ENCODE results near the gene GPR107. TPM values are rescaled to one million over a fixed set of nuclear protein-coding genes. Genes with fewer than 3 reads are reported as not detected.

Gene GPR107
- total RNA-seq, 1 donor from 2014 or later, result 22.3 TPM

GRCh38 chr9:130034570-130034969 lies 19.1 kb upstream of the GPR107 start:
- peak overlapping the region; percentile 93 for H3K27ac Mint-ChIP-seq
- H3K4me3 Mint-ChIP-seq (ENCODE audit: low read depth), result peak overlapping the region; percentile 38
- no peak for DNase-seq (ENCODE audit: low spot score)
- H3K27me3 Mint-ChIP-seq (ENCODE audit: low read depth), result no peaks in the 10 kb centered on the region
- H3K4me1 Mint-ChIP-seq (ENCODE audit: low read depth), result peaks cover 75% of the 10 kb centered on the region
- intact Hi-C loops (cut with micrococcal nuclease), result loop anchor here (2.0 to 10.0 kb wide), 3 partner anchors 18 to 1240 kb away; partner anchors contain the start of gene FAM78A
- H3K36me3 Mint-ChIP-seq (ENCODE audit: low read depth), result peaks cover 66% of the 10 kb centered on the region
- H3K9me3 Mint-ChIP-seq, result no peaks in the 10 kb centered on the region

- Mint-ChIP-seq H3K27ac (peak overlapping the region; percentile 93), H3K36me3 (ENCODE audit: low read depth) (peaks cover 74% of the 10 kb centered on the region), H3K4me3 (ENCODE audit: low read depth) (peak overlapping the region; percentile 82), H3K27me3 (ENCODE audit: low read depth) (no peaks in the 10 kb centered on the region), H3K9me3 (no peaks in the 10 kb centered on the region), H3K4me1 (ENCODE audit: low read depth) (peaks cover 67% of the 10 kb centered on the region)
- DNase-seq (ENCODE audit: low spot score), result no peak
- intact Hi-C loops (cut with micrococcal nuclease), result loop anchor here (10.0 kb wide), 1 partner anchor 1239 kb away; the partner anchor contains the start of gene FAM78A
Measured at GRCh38 chr9:130036099-130036498, 17.6 kb upstream of the GPR107 start.

- intact Hi-C loops (cut with micrococcal nuclease), result loop anchor here (2.0 to 10.0 kb wide), 4 partner anchors 47 to 1235 kb away; partner anchors contain the start of genes C9orf78, FAM78A and USP20
- Mint-ChIP-seq H3K9me3 (no peaks in the 10 kb centered on the region), H3K27ac (peak overlapping the region; percentile 93), H3K27me3 (ENCODE audit: low read depth) (no peaks in the 10 kb centered on the region), H3K4me3 (ENCODE audit: low read depth) (peak overlapping the region; percentile 97), H3K36me3 (ENCODE audit: low read depth) (peaks cover 67% of the 10 kb centered on the region), H3K4me1 (ENCODE audit: low read depth) (peaks cover 51% of the 10 kb centered on the region)
- DNase-seq (ENCODE audit: low spot score), result peak; percentile 25
Measured at GRCh38 chr9:130039528-130040147, 14.1 kb upstream of the GPR107 start.

GRCh38 chr9:130040984-130041647 lies 12.6 kb upstream of the GPR107 start:
- Mint-ChIP-seq H3K27me3 (ENCODE audit: low read depth) (no peaks in the 10 kb centered on the region), H3K4me3 (ENCODE audit: low read depth) (peak overlapping the region; percentile 97), H3K9me3 (no peaks in the 10 kb centered on the region), H3K4me1 (ENCODE audit: low read depth) (peaks cover 51% of the 10 kb centered on the region), H3K27ac (peak overlapping the region; percentile 96), H3K36me3 (ENCODE audit: low read depth) (peaks cover 53% of the 10 kb centered on the region)
- intact Hi-C loops (cut with micrococcal nuclease), result loop anchor here (5.0 kb wide), 1 partner anchor 204 kb away; the partner anchor contains the start of genes C9orf78 and USP20
- DNase-seq (ENCODE audit: low spot score), result no peak

- intact Hi-C loops (cut with micrococcal nuclease), result loop anchor here (5.0 kb wide), 1 partner anchor 205 kb away; the partner anchor contains the start of genes C9orf78 and USP20
- H3K4me1 Mint-ChIP-seq (ENCODE audit: low read depth), result peaks cover 47% of the 10 kb centered on the region
- peaks cover 49% of the 10 kb centered on the region for H3K36me3 Mint-ChIP-seq (ENCODE audit: low read depth)
Measured at GRCh38 chr9:130041648-130042405, 11.9 kb upstream of the GPR107 start.

GRCh38 chr9:130042406-130042884 lies 11.3 kb upstream of the GPR107 start:
- H3K27ac Mint-ChIP-seq, result peak overlapping the region; percentile 96
- intact Hi-C loops (cut with micrococcal nuclease), result loop anchor here (5.0 kb wide), 1 partner anchor 205 kb away; the partner anchor contains the start of genes C9orf78 and USP20
- DNase-seq (ENCODE audit: low spot score), result no peak
- peaks cover 43% of the 10 kb centered on the region for H3K4me1 Mint-ChIP-seq (ENCODE audit: low read depth)
- no peaks in the 10 kb centered on the region for H3K9me3 Mint-ChIP-seq
- no peaks in the 10 kb centered on the region for H3K27me3 Mint-ChIP-seq (ENCODE audit: low read depth)
- peak overlapping the region; percentile 97 for H3K4me3 Mint-ChIP-seq (ENCODE audit: low read depth)
- H3K36me3 Mint-ChIP-seq (ENCODE audit: low read depth), result peaks cover 43% of the 10 kb centered on the region

More at GRCh38 chr9:130041648-130042405, 11.9 kb upstream of the GPR107 start:
- H3K27me3 Mint-ChIP-seq (ENCODE audit: low read depth), result no peaks in the 10 kb centered on the region
- peak overlapping the region; percentile 97 for H3K4me3 Mint-ChIP-seq (ENCODE audit: low read depth)
- peak overlapping the region; percentile 96 for H3K27ac Mint-ChIP-seq
- H3K9me3 Mint-ChIP-seq, result no peaks in the 10 kb centered on the region
- no peak for DNase-seq (ENCODE audit: low spot score)

- peak within 1 kb of the TSS; percentile 97 for H3K4me3 Mint-ChIP-seq (ENCODE audit: low read depth)
- peak within 1 kb of the TSS; percentile 96 for H3K27ac Mint-ChIP-seq
- intact Hi-C loops (cut with micrococcal nuclease), result loop anchor here (1.0 to 5.0 kb wide), 3 partner anchors 10 to 206 kb away; partner anchors contain the start of genes C9orf78, GPR107 and USP20
- H3K36me3 Mint-ChIP-seq (ENCODE audit: low read depth), result peaks cover 39% of the 10 kb centered on the region
- no peaks in the 10 kb centered on the region for H3K9me3 Mint-ChIP-seq
- no peaks in the 10 kb centered on the region for H3K27me3 Mint-ChIP-seq (ENCODE audit: low read depth)
- H3K4me1 Mint-ChIP-seq (ENCODE audit: low read depth), result peaks cover 39% of the 10 kb centered on the region
- DNase-seq (ENCODE audit: low spot score), result peak; percentile 80
Measured at GRCh38 chr9:130042885-130043653, 10.6 kb upstream of the GPR107 start, which contains the start of gene FNBP1. Gene FNBP1, minus strand, starts transcription at chr9:130043189. Its CDS starts 214 bp downstream, at chr9:130042975.

- H3K9me3 Mint-ChIP-seq, result no peaks in the 10 kb centered on the region
- peaks cover 35% of the 10 kb centered on the region for H3K4me1 Mint-ChIP-seq (ENCODE audit: low read depth)
Measured at GRCh38 chr9:130043654-130044623, 9.8 kb upstream of the GPR107 start.

GRCh38 chr9:130045725-130046450 lies 7.8 kb upstream of the GPR107 start:
- Mint-ChIP-seq H3K36me3 (ENCODE audit: low read depth) (peaks cover 20% of the 10 kb centered on the region), H3K4me3 (ENCODE audit: low read depth) (peak overlapping the region; percentile 76), H3K27ac (peak overlapping the region; percentile 94), H3K9me3 (no peaks in the 10 kb centered on the region), H3K27me3 (ENCODE audit: low read depth) (no peaks in the 10 kb centered on the region), H3K4me1 (ENCODE audit: low read depth) (peaks cover 35% of the 10 kb centered on the region)
- no peak for DNase-seq (ENCODE audit: low spot score)
- intact Hi-C loops (cut with micrococcal nuclease), result loop anchor here (2.0 kb wide), 1 partner anchor 83 kb away; no protein-coding TSS in a partner anchor

More at GRCh38 chr9:130043654-130044623, 9.8 kb upstream of the GPR107 start:
- intact Hi-C loops (cut with micrococcal nuclease), result loop anchor here (1.0 to 5.0 kb wide), 4 partner anchors 9 to 207 kb away; partner anchors contain the start of genes C9orf78, GPR107 and USP20
- H3K36me3 Mint-ChIP-seq (ENCODE audit: low read depth), result peaks cover 33% of the 10 kb centered on the region
- peak overlapping the region; percentile 95 for H3K4me3 Mint-ChIP-seq (ENCODE audit: low read depth)
- DNase-seq (ENCODE audit: low spot score), result no peak
- H3K27ac Mint-ChIP-seq, result peak overlapping the region; percentile 95
- H3K27me3 Mint-ChIP-seq (ENCODE audit: low read depth), result no peaks in the 10 kb centered on the region

GRCh38 chr9:130049431-130050210 lies 4.1 kb upstream of the GPR107 start:
- intact Hi-C loops (cut with micrococcal nuclease), result no loop called here
- Mint-ChIP-seq H3K9me3 (no peaks in the 10 kb centered on the region), H3K36me3 (ENCODE audit: low read depth) (peaks cover 6% of the 10 kb centered on the region)

More at GRCh38 chr9:130049431-130050210, 4.1 kb upstream of the GPR107 start:
- DNase-seq (ENCODE audit: low spot score), result no peak
- Mint-ChIP-seq H3K27ac (no peak overlapping the region), H3K4me1 (ENCODE audit: low read depth) (peaks cover 31% of the 10 kb centered on the region), H3K4me3 (ENCODE audit: low read depth) (no peak overlapping the region), H3K27me3 (ENCODE audit: low read depth) (no peaks in the 10 kb centered on the region)
